H9 (cell line): ENCODE measurements around the gene CRK. TPM values are rescaled to one million over a fixed set of nuclear protein-coding genes. Genes with fewer than 3 reads are reported as not detected.
A peak's percentile ranks its signal among the peaks of the same experiment; 100 is the strongest.

ENCODE experiments used
- DNase-seq: peaks from one replicate; pipeline ENCODE4 v3.0.0-alpha.2; 2017
- H2AFZ ChIP-seq: one replicate; pipeline ENCODE4 v1.6.1; 2013; ENCODE audit warnings: mild to moderate bottlenecking, low read length, control low read depth, moderate library complexity
- H2AK5ac ChIP-seq: 2 replicates; pipeline ENCODE4 v1.6.1; 2013; ENCODE audit warnings: low read length, control low read depth, mixed read lengths; ENCODE audit not compliant: insufficient read length
- H2BK120ac ChIP-seq: one replicate; pipeline ENCODE4 v1.6.1; 2013; ENCODE audit warnings: low read depth, mild to moderate bottlenecking, low read length, control low read depth, inconsistent platforms; ENCODE audit not compliant: poor library complexity, severe bottlenecking
- H2BK12ac ChIP-seq: 2 replicates; pipeline ENCODE4 v1.6.1; 2013; ENCODE audit warnings: low read length, control low read depth, mixed read lengths, low read depth; ENCODE audit not compliant: insufficient read length
- H2BK15ac ChIP-seq: 2 replicates; pipeline ENCODE4 v1.6.1; 2013; ENCODE audit warnings: low read depth, low read length, control low read depth
- H2BK20ac ChIP-seq: one replicate; pipeline ENCODE4 v1.6.1; 2013; ENCODE audit warnings: low read depth, mild to moderate bottlenecking, low read length, control low read depth, inconsistent platforms; ENCODE audit not compliant: poor library complexity, severe bottlenecking
- H2BK5ac ChIP-seq: 2 replicates; pipeline ENCODE4 v1.6.1; 2013; ENCODE audit warnings: low read length, control low read depth, mixed read lengths; ENCODE audit not compliant: insufficient read length
- H3K14ac ChIP-seq: 2 replicates; pipeline ENCODE4 v1.6.1; 2013; ENCODE audit warnings: low read length, control low read depth; ENCODE audit not compliant: insufficient read depth
- H3K18ac ChIP-seq: 2 replicates; pipeline ENCODE4 v1.6.1; 2013; ENCODE audit warnings: low read depth, mild to moderate bottlenecking, mixed read lengths, low read length, control low read depth; ENCODE audit not compliant: insufficient read length
- H3K23ac ChIP-seq: 2 replicates; pipeline ENCODE4 v1.6.1; 2013; ENCODE audit warnings: low read length, control low read depth, mixed read lengths, low read depth; ENCODE audit not compliant: insufficient read length
- H3K23me2 ChIP-seq: 2 replicates; pipeline ENCODE4 v1.6.1; 2013; ENCODE audit warnings: low read depth, mild to moderate bottlenecking, mixed read lengths, low read length, control low read depth; ENCODE audit not compliant: insufficient read length, poor library complexity, severe bottlenecking
- H3K27ac ChIP-seq: 2 replicates; pipeline ENCODE4 v1.5.1; 2013; ENCODE audit warnings: low read length, control low read depth, mixed read lengths, low read depth; ENCODE audit not compliant: insufficient read length
- H3K27me3 ChIP-seq: 2 replicates; pipeline ENCODE4 v1.6.1; 2013; ENCODE audit warnings: low read length, control low read depth, inconsistent platforms; ENCODE audit not compliant: insufficient read depth
- H3K4ac ChIP-seq: 2 replicates; pipeline ENCODE4 v1.6.1; 2013; ENCODE audit warnings: low read depth, mild to moderate bottlenecking, control low read depth, inconsistent platforms, low read length, moderate library complexity
- H3K4me1 ChIP-seq: 2 replicates; pipeline ENCODE4 v1.6.1; 2013; ENCODE audit warnings: low read length, control low read depth, inconsistent platforms; ENCODE audit not compliant: insufficient read depth
- H3K4me2 ChIP-seq: 2 replicates; pipeline ENCODE4 v1.6.1; 2013; ENCODE audit warnings: low read length, control low read depth, mixed read lengths; ENCODE audit not compliant: insufficient read length, insufficient read depth
- H3K56ac ChIP-seq: 2 replicates; pipeline ENCODE4 v1.6.1; 2013; ENCODE audit warnings: low read depth, mild to moderate bottlenecking, mixed read lengths, low read length, control low read depth; ENCODE audit not compliant: insufficient read length
- H3K79me1 ChIP-seq: 2 replicates; pipeline ENCODE4 v1.6.1; 2013; ENCODE audit warnings: low read depth, mild to moderate bottlenecking, moderate library complexity, low read length, control low read depth, inconsistent platforms; ENCODE audit not compliant: insufficient read depth, poor library complexity, severe bottlenecking
- H3K79me2 ChIP-seq: 2 replicates; pipeline ENCODE4 v1.6.1; 2013; ENCODE audit warnings: low read length, control low read depth, inconsistent platforms; ENCODE audit not compliant: insufficient read depth
- H3K9ac ChIP-seq: 2 replicates; pipeline ENCODE4 v1.6.1; 2013; ENCODE audit warnings: low read length, control low read depth, mixed read lengths; ENCODE audit not compliant: insufficient read length; ENCODE audit errors: extremely low read depth
- H3K9me3 ChIP-seq: one replicate; pipeline ENCODE4 v1.6.1; 2013; ENCODE audit warnings: low read depth, low read length, inconsistent platforms; ENCODE audit not compliant: control insufficient read depth
- H3T11ph ChIP-seq: one replicate; pipeline ENCODE4 v1.6.1; 2013; ENCODE audit warnings: mild to moderate bottlenecking, low read length, control low read depth, inconsistent platforms
- H4K20me1 ChIP-seq: one replicate; pipeline ENCODE4 v1.6.1; 2013; ENCODE audit not compliant: control insufficient read depth, insufficient read length, insufficient read depth
- H4K5ac ChIP-seq: 2 replicates; pipeline ENCODE4 v1.6.1; 2013; ENCODE audit warnings: low read depth, mild to moderate bottlenecking, mixed read lengths, low read length, control low read depth; ENCODE audit not compliant: insufficient read length
- H4K8ac ChIP-seq: replicated peaks from 2 replicates; pipeline ENCODE4 v1.6.1; 2013; ENCODE audit warnings: low read length, control low read depth, mixed read lengths, low read depth; ENCODE audit not compliant: insufficient read length
- H4K91ac ChIP-seq: 2 replicates; pipeline ENCODE4 v1.6.1; 2013; ENCODE audit warnings: low read depth, mild to moderate bottlenecking, moderate library complexity, mixed read lengths, low read length, control low read depth; ENCODE audit not compliant: insufficient read length
- H3K27ac Mint-ChIP-seq, 3 experiments: 2 replicates in 2 of 3; 3 replicates in 1 of 3; pipeline ENCODE4 v1.8.0; 2020 to 2021; ENCODE audit warnings: mixed read lengths in 3 of 3, mild to moderate bottlenecking in 1 of 3, moderate library complexity in 1 of 3
- H3K27me3 Mint-ChIP-seq: 2 replicates; pipeline ENCODE4 v1.8.0; 2021; ENCODE audit warnings: low read depth, mild to moderate bottlenecking, moderate library complexity, mixed read lengths
- H3K36me3 Mint-ChIP-seq, 3 experiments: 2 replicates in 2 of 3; 3 replicates in 1 of 3; pipeline ENCODE4 v1.8.0; 2020 to 2021; ENCODE audit warnings: low read depth in 3 of 3, mixed read lengths in 3 of 3; ENCODE audit not compliant: insufficient read depth in 1 of 3
- H3K4me1 Mint-ChIP-seq, 2 experiments: 2 replicates each; pipeline ENCODE4 v1.8.0; 2020; ENCODE audit warnings: mixed read lengths in 2 of 2
- H3K4me3 Mint-ChIP-seq, 2 experiments: 2 replicates in 1 of 2; 3 replicates in 1 of 2; pipeline ENCODE4 v1.8.0; 2020 to 2021; ENCODE audit warnings: mild to moderate bottlenecking in 2 of 2, mixed read lengths in 2 of 2, moderate library complexity in 1 of 2
- H3K9me3 Mint-ChIP-seq, 2 experiments: 2 replicates in 1 of 2; 3 replicates in 1 of 2; pipeline ENCODE4 v1.8.0; 2020; ENCODE audit warnings: mild to moderate bottlenecking in 2 of 2, mixed read lengths in 2 of 2, moderate library complexity in 1 of 2
- CTCF ChIP-seq: fragments of 200-600 bp; sonication (generic); conservative IDR thresholded peaks from 3 replicates; pipeline ENCODE4 v1.8.0; 2021; ENCODE audit warnings: antibody characterized with exemption, mild to moderate bottlenecking
- WGBS: extraction: QIAGEN DNeasy Blood & Tissue Kit; methylation state at CpG from one replicate; pipeline ENCODE4 v1.1.7; 2013; ENCODE audit warnings: missing lambda C conversion rate, low lambda C conversion rate, mixed read lengths; ENCODE audit not compliant: insufficient read length; ENCODE audit errors: extremely low coverage; 5-methylcytosine and 5-hydroxymethylcytosine counted together
- total RNA-seq: library from RNA; stranded (reverse); gene quantifications from 2 replicates; pipeline ENCODE4 v1.2.1, GENCODE V29; 2021

CRK gene
- total RNA-seq, 1 experiment from 2014 or later = 58.9 TPM

DNA sequence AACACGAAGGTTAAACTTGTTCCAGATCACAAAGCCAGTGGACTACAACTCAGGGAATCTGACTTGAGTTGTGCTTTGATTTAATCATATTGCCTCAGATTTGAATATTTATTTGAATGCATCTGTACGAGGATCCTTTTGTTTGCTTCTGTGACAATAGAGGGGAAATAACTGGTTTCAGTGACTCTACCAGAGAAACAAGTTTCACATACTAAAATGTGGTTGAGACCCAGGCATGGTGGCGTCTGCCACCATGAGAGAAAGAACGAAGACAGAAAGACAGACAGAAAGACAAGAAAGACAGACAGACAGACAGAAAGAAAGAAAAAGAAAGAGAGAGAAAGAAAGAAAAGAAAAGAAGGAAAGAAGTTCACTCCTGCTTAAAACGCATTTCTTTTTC is 80.0 kb downstream of the CRK start:
- Histone ChIP-seq H4K91ac (no peak overlapping the region), H3K23me2 (no peaks in the 10 kb centered on the region), H3K79me2 (peaks cover 97% of the 10 kb centered on the region), H3T11ph (no peak overlapping the region), H3K9me3 (no peaks in the 10 kb centered on the region), H3K18ac (no peak overlapping the region), H2BK5ac (no peak overlapping the region), H2AK5ac (no peak overlapping the region), H2AFZ (no peak overlapping the region), H3K4me2 (no peak overlapping the region), H3K23ac (no peak overlapping the region), H4K20me1 (no peaks in the 10 kb centered on the region), H2BK20ac (no peak overlapping the region), H3K14ac (no peak overlapping the region), H2BK12ac (no peak overlapping the region), H2BK120ac (no peak overlapping the region), H4K5ac (no peak overlapping the region), H2BK15ac (no peak overlapping the region), H3K4ac (no peak overlapping the region), H3K79me1 (peaks cover 4% of the 10 kb centered on the region), H3K4me1 (no peaks in the 10 kb centered on the region; the same call in 1 of the 2 replicates), H3K9ac (no peak overlapping the region), H3K56ac (no peak overlapping the region), H3K27me3 (no peaks in the 10 kb centered on the region), H4K8ac (no peak overlapping the region), H3K27ac (no peak overlapping the region)
- DNase-seq = no peak
- Mint-ChIP-seq H3K4me1 (peaks cover 44 to 55% of the 10 kb centered on the region in 2 experiments), H3K36me3 (peaks cover 3 to 33% (median 28%) of the 10 kb centered on the region in 3 experiments; a peak in 6 of 7 replicates), H3K4me3 (no peak overlapping the region), H3K9me3 (no peaks in the 10 kb centered on the region), H3K27me3 (no peaks in the 10 kb centered on the region), H3K27ac (peak overlapping the region; percentile 36 to 79 (median 66); a peak in 4 of 7 replicates)
- TF ChIP-seq CTCF = no peak
- WGBS = no CpG with 5 or more reads among the region's 5 CpGs
